Activated CD8-positive, alpha-beta memory T cell treated with anti-CD3 and anti-CD28 coated beads, Interleukin-2, amount 50 U/mL, for 1 hour (primary cell): ENCODE results near the gene SERPINE2.

Experiments used
- DNase-seq: peaks from one replicate; pipeline ENCODE4 v3.0.0-alpha.2; 2020; ENCODE audit errors: extremely low read depth

SERPINE2 gene

DNA sequence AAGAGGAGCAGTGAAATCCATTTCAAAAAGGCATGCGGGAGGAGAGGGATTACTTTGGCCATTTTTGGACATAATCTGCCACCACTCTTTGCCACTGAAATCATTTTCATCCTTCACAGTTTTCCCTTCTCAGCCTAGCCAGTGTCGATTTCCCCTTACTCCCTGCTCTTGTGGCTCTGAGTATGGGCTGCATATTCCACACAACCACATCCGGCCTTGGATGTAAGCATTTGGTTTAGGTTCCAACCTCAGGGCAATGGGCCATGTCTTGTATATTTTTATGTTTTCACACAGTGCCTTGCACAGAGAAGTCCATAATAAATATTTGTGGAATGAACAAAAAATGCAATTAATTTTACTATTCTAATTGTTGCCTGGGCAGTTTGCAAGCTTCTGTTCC lies 7.7 kb upstream of the SERPINE2 start:
- no peak for DNase-seq

DNA sequence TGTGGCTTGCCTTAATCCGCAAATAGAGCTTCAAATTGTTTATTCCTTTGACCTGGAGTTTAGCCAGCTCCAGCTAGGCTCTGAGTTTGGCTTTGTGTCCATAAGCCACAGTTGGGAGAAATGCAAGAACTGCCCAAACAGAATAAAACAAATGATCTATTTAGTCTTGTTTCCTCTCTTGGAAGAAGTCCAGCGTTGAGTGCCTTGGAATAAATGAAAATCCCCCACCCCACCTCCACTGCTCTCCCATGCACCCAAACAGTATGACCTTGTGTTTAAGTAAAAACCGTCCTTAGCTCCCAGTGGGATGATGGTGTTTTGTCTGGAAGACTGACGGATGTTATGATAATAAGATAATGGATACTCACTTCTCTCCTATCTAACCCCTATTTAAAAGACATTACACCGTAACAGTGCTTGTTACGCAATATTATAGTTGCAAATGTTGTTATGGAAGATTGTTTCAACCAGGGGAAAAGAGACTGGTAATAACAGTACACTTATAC lies 3.2 kb upstream of the SERPINE2 start:
- no peak for DNase-seq

DNA sequence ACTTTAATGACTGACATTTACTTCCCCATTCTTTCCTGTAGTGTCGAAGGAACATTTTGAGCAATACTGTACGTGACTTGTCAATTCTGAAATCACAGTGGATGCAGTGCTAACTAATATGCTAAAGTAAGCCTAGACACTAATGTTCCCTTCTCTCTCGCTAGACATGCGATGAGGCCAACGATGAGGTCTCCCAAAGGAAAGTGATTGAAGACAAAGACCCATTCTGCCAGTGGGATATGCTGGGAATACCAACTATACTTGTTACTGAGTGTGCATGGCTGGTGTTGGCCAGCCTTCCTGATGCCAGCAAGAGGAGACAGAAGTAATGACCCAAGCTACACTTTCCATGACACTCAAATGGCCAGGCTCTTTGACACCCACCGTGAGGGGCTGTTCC lies 2.5 kb upstream of the SERPINE2 start:
- no peak for DNase-seq

DNA sequence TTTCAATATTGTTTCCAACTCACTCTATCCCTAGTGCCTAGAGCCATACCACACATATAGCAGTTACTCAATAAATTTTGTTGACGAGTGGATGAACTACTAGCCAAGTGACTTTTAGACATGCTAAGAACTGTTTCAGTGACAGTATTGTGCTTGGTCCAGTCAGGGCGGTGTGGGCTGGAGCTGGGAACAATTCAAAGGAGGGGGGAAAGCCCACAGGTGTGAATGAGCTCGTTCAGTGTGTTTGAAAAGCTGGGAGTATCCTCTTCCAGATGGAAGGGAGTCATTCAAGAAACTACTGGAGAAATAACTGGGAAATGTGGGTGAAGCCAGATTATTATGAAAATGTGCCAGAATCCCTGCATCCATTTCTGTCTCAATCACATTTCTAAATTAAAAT lies 1.7 kb upstream of the SERPINE2 start:
- DNase-seq = no peak

DNA sequence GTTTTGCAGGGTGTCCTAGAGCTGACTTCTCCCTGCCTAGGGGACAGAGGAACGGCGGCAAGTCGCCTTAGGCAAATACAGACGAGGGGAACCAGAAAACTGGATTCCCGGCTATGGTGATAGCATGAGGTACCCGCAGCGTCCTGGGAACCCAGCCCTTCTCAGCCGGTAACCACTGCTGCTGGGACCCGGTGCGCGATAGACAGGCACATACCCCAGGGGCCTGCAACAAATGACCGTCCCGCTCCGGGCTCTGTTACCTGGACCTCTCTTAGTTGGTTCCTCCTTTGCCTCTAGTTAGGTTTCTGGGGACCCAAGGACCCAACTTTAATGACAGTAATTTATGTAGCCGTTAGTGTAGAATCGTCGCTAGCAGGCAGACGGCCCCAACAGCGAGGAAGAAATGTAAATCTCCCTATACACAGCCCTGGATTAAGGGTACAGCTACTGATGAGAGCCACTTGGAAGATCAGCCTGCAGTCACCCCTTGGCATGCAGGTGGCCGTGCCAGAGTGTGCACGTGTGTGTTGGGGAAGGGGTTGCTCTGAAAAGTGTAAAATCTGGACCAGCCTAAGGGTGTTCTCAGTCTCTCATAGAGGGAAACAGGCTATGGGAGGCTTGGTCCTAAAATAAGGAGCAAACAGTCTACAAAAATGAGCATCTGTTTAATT lies 819 bp upstream of the SERPINE2 start:
- no peak for DNase-seq

DNA sequence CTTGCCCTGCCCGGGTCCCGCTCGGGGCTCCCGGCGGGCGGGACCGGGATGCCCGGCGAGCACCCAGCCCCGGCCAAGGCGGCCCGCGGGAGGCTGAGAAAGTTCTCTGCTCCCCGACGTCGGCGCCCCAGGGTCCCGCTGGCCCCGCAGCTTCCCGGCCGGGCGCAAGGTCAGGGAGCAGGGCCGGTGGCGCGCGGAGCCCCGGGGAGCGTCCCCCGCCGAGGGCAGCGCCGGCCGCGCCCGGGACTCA lies 331 bp downstream of the SERPINE2 start:
- DNase-seq = no peak

DNA sequence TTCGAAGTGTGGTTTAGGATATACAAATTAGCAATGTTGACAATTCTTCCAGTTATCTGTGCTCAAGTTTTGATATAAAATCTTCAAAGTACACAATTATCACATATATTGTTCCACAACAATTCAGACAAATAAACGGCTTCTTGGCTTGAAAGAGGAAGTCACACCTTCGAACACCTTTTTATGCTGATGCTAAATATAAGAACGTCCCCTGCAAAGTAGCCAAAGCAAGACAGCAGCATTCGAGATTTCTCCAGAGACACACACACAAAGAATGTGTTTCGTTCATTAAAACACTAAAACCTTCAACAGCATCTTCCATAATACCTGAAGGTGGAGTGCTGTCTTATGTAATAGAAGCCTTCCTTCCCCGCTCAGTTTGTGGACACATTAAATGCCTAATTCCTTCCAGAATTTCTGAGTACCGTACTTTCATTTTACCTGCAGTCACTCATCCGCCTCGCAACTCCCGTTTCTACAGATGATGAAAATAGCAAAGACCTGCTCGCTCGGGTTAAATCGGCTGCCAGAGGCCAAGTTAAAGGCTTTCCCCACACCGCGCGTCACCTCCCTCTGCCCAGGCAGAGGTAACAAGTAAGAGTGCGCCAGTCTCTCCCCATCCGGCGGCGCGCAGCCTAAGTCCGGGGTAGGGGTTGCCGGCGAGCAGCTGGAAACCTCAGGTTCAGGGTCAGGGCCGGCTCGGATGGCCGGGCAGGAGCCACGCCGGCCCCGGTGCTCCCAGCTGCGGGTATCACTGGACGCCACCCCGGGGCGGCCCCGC lies 847 bp downstream of the SERPINE2 start:
- no peak for DNase-seq

DNA sequence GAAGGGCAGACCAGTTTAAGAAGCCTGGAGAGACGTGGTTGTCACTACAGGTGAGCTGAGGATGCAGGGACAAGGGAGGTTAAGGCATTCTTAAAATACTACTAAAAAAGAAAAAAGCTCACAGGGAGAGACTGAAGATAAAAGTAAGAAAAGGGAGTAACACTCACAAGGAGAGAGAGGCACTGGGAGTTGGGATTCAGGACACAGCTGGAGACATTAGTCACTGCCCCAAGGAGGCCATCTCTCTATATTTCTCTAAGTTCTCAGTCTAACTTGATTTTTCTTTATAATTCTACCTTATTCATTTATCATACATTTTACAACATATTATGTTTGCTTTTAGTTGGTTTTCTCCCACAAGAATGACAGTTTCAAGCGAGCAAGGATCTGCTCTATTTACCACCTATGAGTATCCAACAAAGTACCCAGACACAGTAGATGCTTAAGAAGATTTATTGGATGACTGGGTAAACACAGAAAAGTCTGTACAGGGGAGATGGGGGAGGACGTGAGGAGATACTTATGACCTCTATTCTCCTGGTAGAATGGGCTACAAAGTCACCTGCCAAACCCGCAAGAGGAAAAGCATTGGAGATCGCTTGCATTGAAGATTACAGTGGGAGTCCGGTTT lies 2.2 kb downstream of the SERPINE2 start:
- no peak for DNase-seq

DNA sequence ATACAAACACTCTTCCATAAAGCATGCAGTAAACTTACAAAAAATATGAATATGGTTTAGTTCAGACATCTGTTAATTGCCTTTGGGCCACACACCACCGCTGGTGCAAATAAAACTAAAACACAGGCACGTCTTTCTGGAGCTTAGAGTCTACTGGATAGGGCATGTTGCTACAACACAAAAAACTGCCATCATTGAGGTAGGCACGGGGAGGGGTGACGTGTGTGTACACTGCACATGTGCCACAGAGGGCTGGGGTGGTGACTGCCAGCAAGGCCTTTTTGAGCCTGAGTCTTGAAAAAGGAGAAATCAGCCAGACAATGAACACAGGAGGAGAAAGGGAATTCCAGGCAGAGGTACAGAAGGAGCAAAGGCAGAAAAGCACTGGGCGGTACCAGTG lies 5.1 kb downstream of the SERPINE2 start:
- DNase-seq = no peak

DNA sequence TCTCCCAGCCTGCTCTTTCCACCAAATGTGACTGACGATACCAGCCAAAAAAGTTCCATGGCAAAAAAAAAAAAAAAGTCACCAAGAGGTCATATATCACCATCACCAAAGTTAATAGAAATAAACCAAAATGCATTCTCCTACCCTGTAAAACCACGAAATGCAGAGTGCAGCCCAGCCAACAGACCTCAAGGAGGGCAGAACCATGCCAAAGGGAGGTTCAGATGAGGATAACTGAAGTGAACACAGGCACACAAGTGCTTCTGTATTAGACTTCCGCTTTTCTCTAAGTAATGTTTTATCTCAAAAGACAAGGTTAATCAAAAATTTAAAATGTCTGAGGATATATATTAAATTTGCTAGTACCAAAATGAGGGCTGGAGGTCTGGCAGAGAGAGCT lies 5.5 kb downstream of the SERPINE2 start:
- DNase-seq = no peak

DNA sequence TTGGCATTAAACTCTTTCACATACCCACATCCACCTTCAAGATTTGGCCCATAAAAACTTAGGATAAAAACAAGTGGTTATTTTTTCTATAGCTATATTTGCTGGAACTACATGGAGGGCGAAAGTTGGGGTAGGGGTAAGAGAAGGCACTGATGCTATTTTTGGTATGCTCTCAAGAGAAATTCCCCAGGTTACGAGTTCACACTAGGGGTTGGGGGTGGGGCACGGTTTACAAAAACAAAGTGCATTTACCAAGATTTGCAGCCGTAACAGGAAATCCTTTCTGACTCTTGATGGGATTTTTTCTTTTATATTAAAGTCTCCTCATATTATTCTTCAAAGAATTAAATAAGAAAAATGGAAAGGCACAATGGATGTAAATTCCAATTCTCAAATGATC lies 6.8 kb downstream of the SERPINE2 start:
- DNase-seq = no peak

DNA sequence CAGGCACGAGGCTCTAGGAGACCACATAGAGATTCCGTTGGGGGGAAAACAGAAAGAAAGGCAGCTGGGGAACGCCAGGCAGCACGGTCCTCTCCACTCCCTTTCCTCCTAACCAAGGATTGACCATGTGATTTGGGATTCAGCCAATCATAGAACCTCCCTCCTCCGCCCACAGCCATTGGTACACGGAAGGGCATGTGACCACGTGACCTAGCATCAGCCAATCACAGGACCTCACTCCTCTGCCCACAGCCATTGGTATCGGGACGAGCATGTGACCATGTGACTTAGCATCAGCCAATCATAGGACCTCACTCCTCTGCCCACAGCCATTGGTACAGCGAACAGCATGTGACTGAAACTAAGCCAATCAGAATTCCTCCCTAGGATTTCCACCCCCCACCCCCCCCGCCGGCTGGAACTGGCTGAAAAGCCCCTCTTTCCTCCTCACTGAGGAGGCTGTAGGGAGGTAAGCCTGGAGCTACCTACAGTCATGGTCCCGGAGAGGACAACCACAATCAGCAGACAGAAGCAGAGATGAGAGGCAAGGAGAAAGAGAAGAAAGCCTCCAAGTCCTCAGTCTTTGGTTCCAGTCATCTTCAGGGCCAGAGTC lies 7.6 kb downstream of the SERPINE2 start:
- DNase-seq = no peak

DNA sequence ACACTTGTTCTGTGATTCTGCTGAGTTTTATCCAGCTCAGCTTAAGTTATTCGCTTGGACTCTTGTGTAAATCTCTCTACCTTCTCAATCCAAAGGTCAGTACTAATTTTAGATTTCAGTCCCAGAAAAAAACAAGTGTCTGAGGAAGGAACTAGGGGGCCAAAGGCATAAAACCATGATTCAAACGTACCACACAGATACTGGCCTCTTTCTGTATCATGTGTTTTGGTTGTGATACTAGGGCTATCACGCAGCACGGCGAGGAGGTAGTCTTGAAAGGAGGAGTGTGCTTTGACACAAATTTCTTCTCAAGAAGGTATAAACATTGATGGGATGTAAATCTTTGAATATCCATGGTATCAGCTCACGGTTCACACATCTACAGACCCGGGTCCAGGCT lies 8.3 kb downstream of the SERPINE2 start:
- no peak for DNase-seq

DNA sequence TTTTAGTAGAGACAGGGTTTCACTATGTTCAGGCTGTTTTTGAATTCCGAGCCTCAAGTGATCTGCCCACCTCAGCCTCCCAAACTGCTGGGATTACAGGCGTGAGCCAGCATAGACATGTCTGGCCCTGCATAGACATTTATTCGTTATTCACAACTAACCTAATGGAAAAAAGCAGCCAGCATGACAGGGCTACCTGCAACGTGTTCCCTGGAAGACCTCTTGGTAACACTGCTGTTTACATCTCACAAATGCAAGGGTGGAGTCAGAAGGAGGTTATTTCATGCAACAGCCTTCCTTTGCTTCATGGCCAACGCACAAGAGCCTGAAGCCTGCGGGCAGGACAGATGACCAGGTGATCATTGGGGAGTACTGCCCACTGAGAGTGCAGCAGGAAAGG lies 9.2 kb downstream of the SERPINE2 start:
- DNase-seq = no peak

DNA sequence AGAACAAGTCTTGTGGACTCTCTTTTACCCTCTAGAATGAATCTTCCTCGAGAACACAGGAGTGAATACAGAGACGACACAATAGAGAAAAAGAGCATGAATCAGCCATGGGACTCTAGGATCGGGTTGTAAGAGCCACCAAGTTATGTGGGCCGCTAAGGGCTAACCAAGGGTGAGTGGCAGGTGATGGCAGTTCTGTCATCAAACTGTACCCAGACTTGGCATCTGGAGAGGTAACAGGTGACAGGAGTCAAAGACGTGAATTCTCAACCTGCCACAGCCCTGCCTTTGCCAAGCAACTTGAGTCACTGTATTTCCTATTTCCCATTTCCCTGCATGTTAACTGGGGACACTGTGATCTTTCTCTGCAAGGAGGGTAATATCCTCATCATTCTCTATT lies 11.2 kb downstream of the SERPINE2 start:
- no peak for DNase-seq

DNA sequence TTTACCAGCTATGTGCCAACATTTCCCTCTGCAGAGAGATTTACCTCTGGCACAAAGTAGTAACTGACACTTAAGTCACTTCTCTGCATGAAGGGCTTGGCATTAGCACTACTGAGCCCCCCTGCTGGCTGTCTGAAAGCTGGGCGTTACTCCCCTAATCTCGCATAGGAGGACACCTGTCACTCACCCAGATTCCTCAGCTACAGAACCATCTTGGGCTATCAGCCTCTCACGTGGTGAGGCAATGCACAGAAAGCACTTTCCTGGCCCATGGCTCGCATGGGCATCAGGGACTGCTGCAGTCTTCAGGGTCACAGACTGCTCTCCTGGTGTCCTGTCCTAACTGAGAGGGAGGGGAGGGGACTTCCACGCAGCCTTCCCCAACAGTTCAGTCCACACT lies 12.0 kb downstream of the SERPINE2 start:
- DNase-seq = no peak

DNA sequence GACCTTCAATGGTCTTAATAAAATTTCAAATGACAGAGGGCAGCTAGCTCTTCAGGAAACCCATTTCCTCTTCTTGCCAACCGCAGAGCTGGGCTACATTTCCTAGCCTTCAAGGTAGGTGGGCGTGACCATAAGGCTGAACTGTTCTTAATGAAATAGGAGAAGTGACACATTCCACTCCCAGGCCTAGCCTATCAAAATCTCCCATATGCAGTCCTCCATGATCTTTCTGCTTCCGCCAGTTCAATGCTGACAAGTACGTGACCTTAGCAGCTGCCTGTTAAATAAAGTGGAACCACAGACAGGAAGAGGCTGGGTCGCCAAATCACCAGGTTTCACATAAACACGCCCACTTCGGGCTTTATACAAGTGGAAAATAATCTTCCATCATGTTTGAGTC lies 13.2 kb downstream of the SERPINE2 start:
- peak; percentile 35 for DNase-seq

DNA sequence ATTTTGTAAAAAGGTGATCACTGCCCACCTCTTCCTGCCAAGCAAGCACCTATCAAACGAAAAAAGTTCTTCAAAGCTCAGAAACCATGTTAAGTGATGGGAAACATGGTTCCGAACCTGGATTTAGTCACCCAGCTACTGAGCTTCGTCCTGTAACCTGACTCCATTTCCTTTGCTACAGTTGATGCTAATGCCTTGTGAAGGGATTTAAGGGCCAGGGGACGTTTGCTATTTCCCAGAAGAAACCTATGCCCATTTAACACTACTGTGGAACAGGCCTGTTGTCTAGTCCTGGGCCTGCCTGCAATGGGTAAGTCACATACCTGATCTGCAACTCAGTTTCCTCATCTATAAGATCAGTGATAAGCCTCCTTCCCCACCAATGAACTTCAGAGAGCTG lies 14.8 kb downstream of the SERPINE2 start:
- DNase-seq = no peak

DNA sequence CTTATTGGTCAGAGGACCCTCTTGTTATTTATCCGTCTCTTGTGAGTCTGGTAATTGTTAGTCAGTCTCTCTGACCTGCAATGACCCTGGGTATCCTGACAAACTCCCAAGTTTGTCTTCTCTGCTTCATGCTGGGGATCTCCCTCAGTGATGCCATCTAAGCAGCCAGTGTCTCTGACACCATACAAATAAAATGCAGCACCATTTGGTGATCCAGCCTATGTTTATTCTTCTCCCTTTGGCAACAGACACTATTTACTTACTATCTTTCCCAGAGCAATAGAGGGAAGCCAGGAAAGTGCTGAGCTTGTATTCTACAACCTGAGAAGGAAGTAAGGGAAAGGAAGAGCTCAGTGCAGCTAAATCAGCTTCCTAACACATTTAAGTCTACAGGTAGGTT lies 15.9 kb downstream of the SERPINE2 start:
- no peak for DNase-seq

DNA sequence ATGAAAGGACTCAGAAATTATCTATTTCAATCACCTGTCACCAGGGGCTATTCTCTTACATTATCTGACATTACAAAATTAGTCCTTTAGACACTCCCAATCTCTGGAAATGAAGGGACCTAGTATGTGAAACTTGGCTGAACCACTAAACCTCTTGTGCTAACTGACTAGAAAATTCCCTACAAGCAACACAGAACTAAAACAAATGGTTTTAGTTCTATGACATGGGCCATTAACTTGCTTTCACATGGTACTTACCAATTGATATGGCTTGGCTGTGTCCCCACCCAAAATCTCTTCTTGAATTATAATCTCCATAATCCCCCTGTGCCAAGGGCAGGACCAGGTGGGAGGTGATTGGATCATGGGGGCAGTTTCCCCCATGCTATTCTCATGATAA lies 16.6 kb downstream of the SERPINE2 start:
- no peak for DNase-seq

DNA sequence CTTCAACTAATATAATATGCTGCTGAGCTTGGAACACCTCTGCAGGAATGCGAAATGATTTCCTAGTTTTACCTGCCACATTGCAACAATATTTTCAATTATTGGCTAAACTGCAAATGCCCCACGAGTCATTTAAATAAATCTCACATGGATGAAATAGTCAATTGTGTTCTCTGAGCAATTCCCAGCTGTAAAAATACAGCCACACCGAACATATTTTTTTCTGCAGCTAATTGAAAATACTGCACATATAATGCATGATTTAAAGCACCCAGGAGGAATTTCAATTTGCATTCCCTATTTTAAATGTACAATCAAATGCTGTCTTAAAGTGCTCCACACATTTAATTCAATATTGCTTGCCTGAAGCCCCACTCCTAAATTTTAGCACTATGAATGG lies 18.6 kb downstream of the SERPINE2 start:
- no peak for DNase-seq

DNA sequence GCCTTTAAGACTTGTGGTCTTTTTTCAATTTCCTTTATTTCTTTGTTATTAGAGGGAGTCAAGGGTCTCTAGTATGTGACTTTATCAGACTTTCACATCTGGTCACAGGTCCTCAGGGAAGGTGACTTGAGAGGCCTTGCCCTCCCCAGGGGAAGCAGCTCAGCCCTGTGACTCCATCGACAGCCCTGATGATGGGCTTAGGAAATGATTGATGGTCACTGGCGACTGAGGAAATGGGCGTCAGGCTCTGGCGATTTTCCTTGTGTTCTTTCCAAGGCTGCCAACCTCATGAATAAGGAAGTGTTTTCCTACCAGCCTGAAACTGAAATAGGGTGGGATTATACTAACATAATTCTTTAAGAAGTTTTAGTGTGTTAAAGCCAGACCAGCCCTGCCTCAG lies 21.1 kb downstream of the SERPINE2 start:
- no peak for DNase-seq

DNA sequence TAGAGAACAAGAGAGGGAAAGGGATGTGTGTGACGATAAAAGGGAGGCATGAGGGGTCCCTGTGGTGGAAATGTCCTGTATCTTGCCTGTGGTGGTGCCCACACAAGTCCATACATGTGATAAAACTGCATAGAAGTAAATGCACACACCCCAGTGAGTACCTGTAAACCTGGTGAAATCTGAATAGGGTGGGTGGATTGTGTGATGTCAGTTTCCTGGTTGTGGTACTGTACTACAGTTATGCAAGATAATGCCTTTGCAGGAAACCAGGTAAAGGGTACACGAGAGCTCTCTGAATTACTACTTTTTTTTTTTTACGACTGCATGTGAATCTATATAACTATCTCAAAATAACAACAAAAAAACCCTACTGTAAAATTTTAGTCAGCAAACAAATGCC lies 22.1 kb downstream of the SERPINE2 start:
- DNase-seq = no peak
